Tibial nerve (tissue), 4 donors: ENCODE results near the gene RASL10B. TPM values are rescaled to one million over a fixed set of nuclear protein-coding genes. Genes with fewer than 3 reads are reported as not detected.

ENCODE experiments used
- DNase-seq, 2 donors: peaks; one replicate each; pipeline ENCODE4 v3.0.0-alpha.2; 2019; ENCODE audit warnings: low spot score in 2 of 2
- H3K27ac ChIP-seq, 4 donors: fragments of 200-600 bp; sonication (generic) in 3 of 4; one replicate each; pipeline ENCODE4 v1.5.1; 2017 to 2019; ENCODE audit warnings: mild to moderate bottlenecking in 1 of 4
- H3K27me3 ChIP-seq, 2 donors: fragments of 200-600 bp; sonication (generic) in 1 of 2; one replicate each; pipeline versions ENCODE4 v1.5.1 to v1.6.0; 2017 to 2019
- H3K36me3 ChIP-seq, 3 donors: fragments of 200-600 bp; sonication (generic); one replicate each; pipeline ENCODE4 v1.5.1; 2018 to 2019
- H3K4me1 ChIP-seq, 4 donors: fragments of 200-600 bp; sonication (generic) in 3 of 4; one replicate each; pipeline ENCODE4 v1.5.1; 2017 to 2019
- H3K4me3 ChIP-seq, 4 donors: fragments of 200-600 bp; sonication (generic) in 3 of 4; one replicate each; pipeline ENCODE4 v1.5.1; 2017 to 2019; ENCODE audit warnings: mild to moderate bottlenecking in 1 of 4, moderate library complexity in 1 of 4
- H3K9me3 ChIP-seq, 4 donors: fragments of 200-600 bp; sonication (generic) in 3 of 4; one replicate each; pipeline ENCODE4 v1.5.1; 2017 to 2019
- EP300 ChIP-seq, 2 donors: sonication (generic); formaldehyde crosslinking; IDR thresholded peaks; one replicate each; pipeline ENCODE4 v1.6.1; 2017; ENCODE audit warnings: antibody characterized with exemption in 2 of 2, mild to moderate bottlenecking in 1 of 2
- POLR2A ChIP-seq, 2 donors: fragments of 450-650 bp; IDR thresholded peaks; one replicate each; pipeline ENCODE4 v1.6.1; 2017; ENCODE audit warnings: antibody characterized with exemption in 2 of 2, mild to moderate bottlenecking in 2 of 2, moderate library complexity in 2 of 2
- WGBS, 2 donors: methylation state at CpG; one replicate each; pipeline ENCODE4 v1.1.5; 2018; 5-methylcytosine and 5-hydroxymethylcytosine counted together
- total RNA-seq, 4 donors: library from RNA; depleted of rRNA; stranded (reverse); fragments of >200 nt; gene quantifications; one replicate each; pipeline ENCODE4 v1.1.0, GENCODE V29; 2016
- TF ChIP-seq, protein P1 (sequence below), 5 experiments: fragments of 200-600 bp in 3 of 5; fragments of 450-650 bp in 2 of 5; sonication (generic) in 3 of 5; IDR thresholded peaks; one replicate each; pipeline ENCODE4 v1.5.1; 2016 to 2019; ENCODE audit warnings: antibody characterized with exemption in 5 of 5, mild to moderate bottlenecking in 3 of 5, moderate library complexity in 2 of 5

Gene RASL10B
- total RNA-seq, 4 donors from 2014 or later = 8.4 to 25.3 (median 21.9) TPM

DNA sequence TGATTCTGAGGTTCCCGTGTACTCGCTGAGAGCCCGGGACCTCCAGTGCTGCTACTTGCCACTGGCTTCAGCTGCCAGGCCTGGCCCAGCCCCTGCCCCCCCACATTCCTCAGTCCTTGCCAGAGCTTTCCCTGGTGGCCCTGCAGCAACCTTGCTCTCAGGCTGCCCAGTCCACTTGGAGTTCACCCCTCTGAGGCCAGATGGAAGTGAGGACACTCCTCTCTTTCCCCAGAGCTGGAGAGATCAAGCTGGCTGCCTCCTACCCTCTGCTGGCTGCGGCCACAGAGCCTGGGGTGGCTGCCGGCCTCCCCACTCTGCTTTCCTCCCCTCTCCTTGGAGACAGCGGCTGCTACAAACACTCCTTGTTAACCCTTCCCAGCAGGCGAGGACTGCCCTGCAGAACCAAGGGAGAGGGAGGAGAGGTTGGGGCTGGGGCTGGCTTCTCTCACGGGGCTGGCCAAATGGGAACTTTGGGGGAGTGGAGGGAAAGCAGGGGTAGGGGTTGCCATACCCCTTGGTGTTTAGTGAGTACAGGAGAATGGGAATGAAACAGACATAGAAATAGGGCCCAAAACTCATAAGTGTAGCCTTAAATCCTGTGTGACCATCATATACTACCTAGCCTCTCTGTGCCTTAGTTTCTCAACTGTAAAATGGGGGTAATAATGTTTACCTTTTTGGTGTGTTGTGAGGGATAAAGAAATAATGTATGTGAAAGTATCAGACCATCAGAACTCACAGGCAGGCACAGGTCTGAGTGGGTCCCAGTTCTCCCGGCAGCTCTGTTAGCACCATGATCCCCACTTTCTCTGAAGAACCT is 21.7 kb downstream of the RASL10B start, which contains the start of gene GAS2L2:
TSS of gene GAS2L2 (minus strand) at position 295 of the 820 bp plus-strand sequence. CDS start 389 bp downstream, outside the sequence.
- H3K27ac ChIP-seq = no peak within 1 kb of the TSS
- WGBS, 2 donors = 26 to 29% methylated on average over 9 of the region's 9 CpGs
- no peak within 1 kb of the TSS for H3K4me3 ChIP-seq

DNA sequence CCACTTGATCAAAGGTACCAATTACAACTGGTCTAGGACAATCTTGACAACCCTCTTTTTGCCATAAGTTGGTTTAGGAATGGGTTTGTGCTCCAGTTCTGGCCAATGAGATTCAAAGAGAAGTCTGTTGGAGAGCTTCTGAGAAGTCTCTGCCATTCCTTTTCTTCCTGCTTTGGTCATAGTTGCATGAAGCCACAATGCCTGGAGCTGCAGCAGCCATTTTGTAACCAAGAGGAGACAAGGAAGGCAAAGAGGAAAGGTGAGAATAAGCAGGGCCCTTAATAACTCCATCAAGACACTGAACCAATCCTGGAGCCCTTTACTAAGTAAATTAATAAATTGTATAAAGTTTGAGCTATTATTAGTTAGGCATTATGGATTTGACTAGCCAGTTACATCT is 25.8 kb downstream of the RASL10B start:
- Histone ChIP-seq H3K9me3 (no peaks in the 10 kb centered on the region), H3K36me3 (no peaks in the 10 kb centered on the region), H3K4me3 (no peak overlapping the region), H3K4me1 (peaks cover 0 to 9% (median 0%) of the 10 kb centered on the region in 4 donors), H3K27ac (no peak overlapping the region), H3K27me3 (peaks cover 0 to 10% of the 10 kb centered on the region in 2 donors)
- TF ChIP-seq EP300 (IDR thresholded peaks at IDR 0.05) (no peak), POLR2A (IDR thresholded peaks at IDR 0.05) (no peak)
- TF ChIP-seq, protein P1, sequence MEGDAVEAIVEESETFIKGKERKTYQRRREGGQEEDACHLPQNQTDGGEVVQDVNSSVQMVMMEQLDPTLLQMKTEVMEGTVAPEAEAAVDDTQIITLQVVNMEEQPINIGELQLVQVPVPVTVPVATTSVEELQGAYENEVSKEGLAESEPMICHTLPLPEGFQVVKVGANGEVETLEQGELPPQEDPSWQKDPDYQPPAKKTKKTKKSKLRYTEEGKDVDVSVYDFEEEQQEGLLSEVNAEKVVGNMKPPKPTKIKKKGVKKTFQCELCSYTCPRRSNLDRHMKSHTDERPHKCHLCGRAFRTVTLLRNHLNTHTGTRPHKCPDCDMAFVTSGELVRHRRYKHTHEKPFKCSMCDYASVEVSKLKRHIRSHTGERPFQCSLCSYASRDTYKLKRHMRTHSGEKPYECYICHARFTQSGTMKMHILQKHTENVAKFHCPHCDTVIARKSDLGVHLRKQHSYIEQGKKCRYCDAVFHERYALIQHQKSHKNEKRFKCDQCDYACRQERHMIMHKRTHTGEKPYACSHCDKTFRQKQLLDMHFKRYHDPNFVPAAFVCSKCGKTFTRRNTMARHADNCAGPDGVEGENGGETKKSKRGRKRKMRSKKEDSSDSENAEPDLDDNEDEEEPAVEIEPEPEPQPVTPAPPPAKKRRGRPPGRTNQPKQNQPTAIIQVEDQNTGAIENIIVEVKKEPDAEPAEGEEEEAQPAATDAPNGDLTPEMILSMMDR (IDR thresholded peaks at IDR 0.05) = no peak
- no peak for DNase-seq

More for the DNA sequence above, 21.7 kb downstream of the RASL10B start, which contains the start of gene GAS2L2:
- Histone ChIP-seq H3K36me3 (no peaks in the 10 kb centered on the region), H3K27me3 (peaks cover 0 to 48% of the 10 kb centered on the region in 2 donors), H3K4me1 (peaks cover 0 to 22% (median 0%) of the 10 kb centered on the region in 4 donors), H3K9me3 (no peaks in the 10 kb centered on the region)
- TF ChIP-seq POLR2A (IDR thresholded peaks at IDR 0.05) (no peak), EP300 (IDR thresholded peaks at IDR 0.05) (no peak)
- TF ChIP-seq, protein P1 (IDR thresholded peaks at IDR 0.05) = no peak
- DNase-seq = no peak

DNA sequence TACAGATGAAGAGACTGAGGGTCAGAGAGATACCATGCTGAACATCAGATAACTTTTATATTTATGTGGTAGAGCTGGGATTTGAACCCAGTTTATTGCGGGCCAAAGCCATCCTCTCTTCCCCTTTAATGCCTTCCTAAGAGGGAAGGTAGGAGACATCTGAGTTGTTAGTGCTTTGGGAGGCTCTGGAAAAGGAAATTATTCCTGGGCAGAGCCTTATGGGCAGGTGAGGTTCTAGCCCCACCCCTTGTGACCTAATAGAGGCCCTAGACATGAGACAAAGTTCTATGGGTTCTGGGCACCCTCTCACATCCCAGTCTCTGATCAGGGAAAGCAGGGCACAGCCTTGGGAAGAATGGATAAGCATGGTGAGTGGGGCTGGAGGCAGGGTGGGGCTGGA is 29.1 kb downstream of the RASL10B start, which contains the start of gene C17orf50:
TSS of gene C17orf50 (plus strand) at position 301 of the 400 bp plus-strand sequence. CDS start at position 356, 55 bp downstream.
- Histone ChIP-seq H3K4me3 (no peak within 1 kb of the TSS), H3K9me3 (no peaks in the 10 kb centered on the region), H3K36me3 (no peaks in the 10 kb centered on the region), H3K4me1 (peaks cover 0 to 21% (median 13%) of the 10 kb centered on the region in 4 donors), H3K27me3 (no peaks in the 10 kb centered on the region), H3K27ac (no peak within 1 kb of the TSS)
- TF ChIP-seq, protein P1 (IDR thresholded peaks at IDR 0.05) = no peak
- TF ChIP-seq EP300 (IDR thresholded peaks at IDR 0.05) (no peak), POLR2A (IDR thresholded peaks at IDR 0.05) (no peak)
- WGBS, 2 donors = 75 to 82% methylated on average over 1 of the region's 1 CpG
- no peak for DNase-seq

DNA sequence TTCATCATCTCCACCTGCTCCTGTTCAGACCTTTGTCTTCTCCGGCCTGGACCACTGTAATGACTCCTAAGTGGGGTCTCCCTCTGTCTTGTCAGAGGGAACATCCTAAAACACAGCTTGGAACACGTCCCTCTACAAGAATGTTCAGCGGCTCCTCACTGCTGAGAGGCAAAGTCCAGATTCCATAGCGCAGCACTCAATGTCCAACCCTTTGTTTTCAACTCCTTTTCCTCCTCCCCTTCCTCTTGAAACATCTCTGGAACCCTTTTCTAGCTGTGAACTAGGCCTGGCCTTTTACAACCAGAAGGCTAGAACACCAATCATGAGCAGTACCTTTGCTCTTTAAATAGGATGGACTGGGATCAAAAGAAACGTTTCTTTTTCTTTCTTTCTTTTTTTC is 30.2 kb downstream of the RASL10B start:
- WGBS, 2 donors = 74 to 77% methylated on average over 5 of the region's 5 CpGs

More for the DNA sequence above, 30.2 kb downstream of the RASL10B start:
- no peak overlapping the region for H3K4me3 ChIP-seq
- H3K4me1 ChIP-seq = peaks cover 0 to 32% (median 23%) of the 10 kb centered on the region in 4 donors
- H3K9me3 ChIP-seq = no peaks in the 10 kb centered on the region
- H3K36me3 ChIP-seq = no peaks in the 10 kb centered on the region
- no peak overlapping the region for H3K27ac ChIP-seq
- DNase-seq = no peak
- no peaks in the 10 kb centered on the region for H3K27me3 ChIP-seq
- no peak for TF ChIP-seq POLR2A (IDR thresholded peaks at IDR 0.05)
- TF ChIP-seq EP300 (IDR thresholded peaks at IDR 0.05) = no peak
- TF ChIP-seq, protein P1 (IDR thresholded peaks at IDR 0.05) = no peak
